B cell (primary cell): ENCODE results near the gene ACSL4.

Experiments used
- CTCF ChIP-seq: fragments of 200-600 bp; IDR thresholded peaks from one replicate; pipeline ENCODE4 v1.8.0; 2022; ENCODE audit warnings: antibody characterized with exemption, mild to moderate bottlenecking
- EZH2 ChIP-seq: IDR thresholded peaks from 2 replicates; pipeline ENCODE4 v1.6.1; 2012; ENCODE audit warnings: borderline replicate concordance, low read depth, mild to moderate bottlenecking, moderate library complexity, low read length; ENCODE audit not compliant: insufficient read depth, poor library complexity, severe bottlenecking

- TF ChIP-seq CTCF (no peak), EZH2 (no peak)
These were observed 28.5 kb downstream of the ACSL4 start for GRCh38 chrX:109704563-109704962.
